Thymus (tissue), 11 donors: ENCODE measurements around the gene LCN12. TPM values are rescaled to one million over a fixed set of nuclear protein-coding genes. Genes with fewer than 3 reads are reported as not detected.

Experiments used
- DNase-seq, 9 donors: peaks; one replicate each; pipeline ENCODE4 v3.0.0-alpha.2; 2013; ENCODE audit warnings: low spot score in 9 of 9, low read depth in 6 of 9, missing footprints in 1 of 9
- H3K27ac ChIP-seq, 2 donors: one replicate each; pipeline ENCODE4 v1.5.1; 2013; ENCODE audit warnings: control low read depth in 1 of 2, low read depth in 1 of 2, low read length in 1 of 2, mild to moderate bottlenecking in 1 of 2, moderate library complexity in 1 of 2
- H3K27me3 ChIP-seq, 2 donors: one replicate each; pipeline ENCODE4 v1.5.1; 2013; ENCODE audit warnings: low read length in 1 of 2; ENCODE audit not compliant: control insufficient read depth in 2 of 2, insufficient read depth in 1 of 2
- H3K36me3 ChIP-seq, 2 donors: one replicate each; pipeline ENCODE4 v1.5.1; 2013; ENCODE audit warnings: low read length in 1 of 2, mild to moderate bottlenecking in 1 of 2, moderate library complexity in 1 of 2; ENCODE audit not compliant: control insufficient read depth in 2 of 2, insufficient read depth in 2 of 2
- H3K4me1 ChIP-seq, 2 donors: one replicate each; pipeline ENCODE4 v1.5.1; 2013; ENCODE audit warnings: low read length in 2 of 2; ENCODE audit not compliant: control insufficient read depth in 2 of 2, insufficient read depth in 2 of 2
- H3K4me3 ChIP-seq, 2 donors: one replicate each; pipeline ENCODE4 v1.5.1; 2013; ENCODE audit warnings: low read length in 2 of 2, control low read depth in 1 of 2, mild to moderate bottlenecking in 1 of 2
- H3K9me3 ChIP-seq, 2 donors: one replicate each; pipeline ENCODE4 v1.5.1; 2013; ENCODE audit warnings: low read length in 1 of 2, mild to moderate bottlenecking in 1 of 2; ENCODE audit not compliant: control insufficient read depth in 2 of 2, insufficient read depth in 1 of 2
- WGBS: extraction: QIAGEN DNeasy Blood & Tissue Kit; methylation state at CpG from one replicate; pipeline ENCODE4 v1.1.7; 2013; 5-methylcytosine and 5-hydroxymethylcytosine counted together
- polyA plus RNA-seq: library from polyadenylated mRNA; stranded (reverse); fragments of 200-250 nt; gene quantifications from one replicate; pipeline ENCODE4 v1.2.3, GENCODE V29; 2013
- total RNA-seq: library from RNA; stranded (reverse); fragments of 120-200 nt; gene quantifications from one replicate; pipeline ENCODE4 v1.2.4, GENCODE V29; 2013
- donor health status: healthy.

Gene LCN12
- total and polyA plus RNA-seq, 2 donors: 4.2 to 14.4 TPM

DNA sequence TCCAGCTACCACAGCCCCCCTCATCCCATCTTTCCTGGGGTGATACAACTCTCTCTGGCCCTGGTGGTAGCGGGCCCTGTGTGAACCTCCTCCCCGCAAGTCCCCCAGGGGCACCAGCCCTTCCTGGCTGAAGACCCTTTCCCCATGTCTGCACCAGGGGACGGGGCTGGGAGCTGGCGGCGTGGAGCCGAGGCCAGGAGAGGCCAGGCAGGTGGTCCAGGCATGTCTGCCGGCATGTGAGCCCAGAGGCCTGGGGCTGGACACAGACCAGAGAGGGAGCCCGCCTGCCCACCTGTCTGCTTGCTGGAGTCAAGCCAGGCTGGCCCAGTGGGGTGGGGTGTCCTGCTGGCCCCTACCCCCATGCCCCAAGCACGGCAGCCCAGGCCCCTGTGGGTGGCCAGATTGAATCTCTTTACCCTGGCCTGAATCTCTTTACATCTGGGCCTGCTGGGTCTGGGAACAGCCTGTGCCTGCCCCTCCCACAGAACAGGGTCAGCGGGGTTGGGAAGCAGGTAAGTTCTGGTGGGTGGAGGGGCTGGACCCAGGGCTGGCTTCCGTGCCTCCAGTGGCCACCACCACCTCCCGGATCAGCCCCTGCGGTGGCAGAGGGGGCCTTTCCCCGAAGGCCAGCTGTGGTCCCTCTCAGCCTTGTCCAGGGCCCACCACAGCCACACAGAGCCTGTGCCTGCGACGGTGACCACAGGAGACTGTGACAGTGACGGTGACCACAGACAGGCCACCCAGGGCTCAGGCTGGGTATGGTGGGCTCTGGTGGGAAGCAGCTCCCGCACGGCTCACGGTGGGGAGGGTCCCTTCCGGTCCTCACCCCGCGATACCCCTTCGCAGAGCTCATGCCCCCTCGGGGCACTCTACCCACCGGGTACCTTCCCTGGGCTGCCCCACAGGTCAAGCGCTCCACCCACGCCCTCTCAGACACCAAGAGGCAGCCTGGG lies 7.1 kb downstream of the LCN12 start:
- H3K27ac ChIP-seq: peak overlapping the region; percentile 68 to 84
- H3K9me3 ChIP-seq: peaks cover 0 to 7% of the 10 kb centered on the region in 2 donors
- H3K27me3 ChIP-seq: no peaks in the 10 kb centered on the region
- DNase-seq: no peak
- peaks cover 27 to 54% of the 10 kb centered on the region in 2 donors for H3K4me1 ChIP-seq
- H3K4me3 ChIP-seq: no peak overlapping the region
- WGBS: 95% methylated on average over 28 of the region's 28 CpGs
- no peaks in the 10 kb centered on the region for H3K36me3 ChIP-seq

DNA sequence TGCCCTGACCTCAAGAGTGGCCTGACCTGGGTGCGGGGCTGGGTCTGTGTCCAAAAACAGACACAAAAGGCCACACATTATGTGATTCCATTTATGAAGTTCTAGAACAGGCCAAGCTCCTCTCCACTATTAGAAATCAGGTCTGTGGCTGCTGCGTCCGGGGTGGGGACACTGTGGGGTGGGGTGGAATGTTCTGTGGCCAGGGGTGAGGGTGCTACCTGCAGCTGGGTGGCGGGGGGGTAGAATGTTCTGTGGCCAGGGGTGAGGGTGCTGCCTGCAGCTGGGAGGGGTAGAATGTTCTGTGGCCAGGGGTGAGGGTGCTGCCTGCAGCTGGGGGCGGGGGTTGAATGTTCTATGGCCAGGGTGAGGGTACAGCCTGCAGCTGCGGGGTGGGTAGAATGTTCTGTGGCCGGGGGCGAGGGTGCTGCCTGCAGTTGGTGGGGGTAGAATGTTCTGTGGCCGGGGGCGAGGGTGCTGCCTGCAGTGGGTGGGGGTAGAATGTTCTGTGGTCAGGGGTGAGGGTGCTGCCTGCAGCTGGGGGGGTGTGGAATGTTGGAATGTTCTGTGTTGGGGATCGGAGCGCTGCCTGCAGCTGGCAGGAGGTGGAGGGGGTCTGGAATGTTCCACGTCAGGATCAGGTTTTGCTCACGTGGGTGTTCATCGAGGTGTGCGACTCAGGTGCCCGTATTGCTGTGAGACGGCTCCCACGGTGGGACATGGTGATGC lies 8.3 kb downstream of the LCN12 start:
- Histone ChIP-seq H3K9me3 (peaks cover 0 to 7% of the 10 kb centered on the region in 2 donors), H3K27ac (peak overlapping the region; percentile 76 to 84), H3K4me3 (no peak overlapping the region), H3K4me1 (peaks cover 32 to 62% of the 10 kb centered on the region in 2 donors), H3K36me3 (no peaks in the 10 kb centered on the region), H3K27me3 (no peaks in the 10 kb centered on the region)
- WGBS: 51% methylated on average over 19 of the region's 19 CpGs
- peak in 4 of 9 donors; percentile 37 to 65 (median 46) for DNase-seq

DNA sequence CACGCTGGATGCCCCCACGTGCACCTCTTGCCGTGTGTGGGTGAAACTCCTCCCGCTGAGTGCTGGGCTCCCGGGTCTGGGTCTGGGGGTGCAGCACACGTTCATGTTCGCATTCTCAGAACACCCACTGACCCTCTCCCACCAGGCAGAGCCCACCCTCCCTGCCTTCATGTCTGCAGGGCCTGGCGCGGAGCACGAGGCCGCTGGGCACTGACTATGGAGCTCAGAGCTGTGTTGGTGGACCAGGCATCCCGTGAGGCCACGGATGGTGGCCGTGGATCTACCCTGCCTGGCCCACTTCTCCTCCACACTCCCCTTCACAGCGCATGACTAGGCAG lies 8.8 kb downstream of the LCN12 start:
- Histone ChIP-seq H3K36me3 (no peaks in the 10 kb centered on the region), H3K9me3 (peaks cover 0 to 7% of the 10 kb centered on the region in 2 donors), H3K4me1 (peaks cover 36 to 65% of the 10 kb centered on the region in 2 donors), H3K27ac (peak overlapping the region; percentile 75 to 76), H3K4me3 (no peak overlapping the region), H3K27me3 (peaks cover 0 to under 1% of the 10 kb centered on the region in 2 donors)
- 93% methylated on average over 15 of the region's 15 CpGs for WGBS
- no peak for DNase-seq

GRCh38 chr9:136961279-136962065 lies 9.4 kb downstream of the LCN12 start:
- Histone ChIP-seq H3K36me3 (no peaks in the 10 kb centered on the region), H3K4me1 (peaks cover 40 to 71% of the 10 kb centered on the region in 2 donors), H3K9me3 (peaks cover 0 to 7% of the 10 kb centered on the region in 2 donors), H3K27me3 (peaks cover 0 to 3% of the 10 kb centered on the region in 2 donors), H3K4me3 (no peak overlapping the region), H3K27ac (peak overlapping the region; percentile 75 to 76)
- peak in 1 of 9 donors; percentile 27 for DNase-seq
- 91% methylated on average over 23 of the region's 23 CpGs for WGBS

- Histone ChIP-seq H3K4me1 (peaks cover 40 to 72% of the 10 kb centered on the region in 2 donors), H3K4me3 (no peak overlapping the region), H3K9me3 (peaks cover 0 to 7% of the 10 kb centered on the region in 2 donors), H3K27me3 (peaks cover 0 to 3% of the 10 kb centered on the region in 2 donors), H3K36me3 (no peaks in the 10 kb centered on the region), H3K27ac (peak overlapping the region; percentile 25 to 75)
- WGBS: 99% methylated on average over 9 of the region's 9 CpGs
- no peak for DNase-seq
These were observed 10.1 kb downstream of the LCN12 start for GRCh38 chr9:136962163-136962562.

GRCh38 chr9:136962701-136963248 lies 10.7 kb downstream of the LCN12 start:
- DNase-seq: no peak
- 95% methylated on average over 11 of the region's 11 CpGs for WGBS
- Histone ChIP-seq H3K36me3 (no peaks in the 10 kb centered on the region), H3K27ac (peak overlapping the region in 1 of 2 donors; percentile 55), H3K4me3 (no peak overlapping the region), H3K9me3 (peaks cover 0 to 7% of the 10 kb centered on the region in 2 donors), H3K4me1 (peaks cover 40 to 72% of the 10 kb centered on the region in 2 donors), H3K27me3 (peaks cover 0 to 3% of the 10 kb centered on the region in 2 donors)

DNA sequence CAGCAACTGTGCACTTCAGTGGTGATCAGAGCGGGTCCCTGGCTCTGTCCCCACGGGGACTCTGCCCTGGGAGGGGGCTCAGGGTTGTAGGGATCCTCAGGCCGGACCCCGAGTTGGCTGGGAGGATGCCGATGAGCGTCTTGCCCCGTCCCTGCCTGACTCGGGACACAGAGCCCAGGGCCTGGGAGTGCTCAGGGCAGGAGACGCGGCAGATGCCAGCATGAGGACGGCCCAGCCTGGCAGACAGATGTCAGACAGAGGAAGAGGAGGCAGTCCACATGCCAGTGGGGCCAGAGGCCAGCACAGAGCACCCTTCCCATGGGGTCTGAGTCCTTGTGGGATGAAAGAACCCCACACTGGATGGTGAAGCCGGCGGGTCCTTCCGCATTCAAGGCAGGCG lies 11.3 kb downstream of the LCN12 start:
- WGBS: 97% methylated on average over 15 of the region's 15 CpGs
- Histone ChIP-seq H3K9me3 (peaks cover 0 to 7% of the 10 kb centered on the region in 2 donors), H3K27me3 (peaks cover 0 to 3% of the 10 kb centered on the region in 2 donors), H3K4me3 (no peak overlapping the region), H3K36me3 (no peaks in the 10 kb centered on the region), H3K4me1 (peaks cover 40 to 70% of the 10 kb centered on the region in 2 donors), H3K27ac (no peak overlapping the region)
- no peak for DNase-seq

DNA sequence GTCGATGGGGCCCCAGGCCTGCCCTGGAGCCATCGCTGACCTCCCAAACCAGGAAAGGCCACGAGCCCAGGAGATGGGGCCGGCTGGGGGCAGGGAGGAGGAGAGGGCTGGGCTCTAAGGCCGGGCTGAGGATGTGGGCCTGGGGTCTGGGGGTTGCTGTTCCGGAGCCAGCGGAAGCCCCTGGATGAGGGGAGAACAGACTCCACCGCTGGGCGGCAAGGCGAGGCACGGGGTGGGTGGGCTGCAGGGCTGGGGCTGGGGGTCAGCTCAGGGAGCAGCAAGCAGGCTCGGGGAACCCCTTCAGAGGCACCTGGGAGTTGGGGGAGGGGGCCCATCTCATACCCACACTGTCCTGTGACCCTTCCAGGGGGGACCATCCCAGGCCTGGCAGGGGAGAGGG lies 11.7 kb downstream of the LCN12 start:
- Histone ChIP-seq H3K27me3 (peaks cover 0 to 3% of the 10 kb centered on the region in 2 donors), H3K9me3 (peaks cover 0 to 5% of the 10 kb centered on the region in 2 donors), H3K27ac (no peak overlapping the region), H3K4me1 (peaks cover 37 to 69% of the 10 kb centered on the region in 2 donors), H3K36me3 (no peaks in the 10 kb centered on the region), H3K4me3 (no peak overlapping the region)
- 95% methylated on average over 12 of the region's 12 CpGs for WGBS
- no peak for DNase-seq
